Peyer's patch (tissue), 4 donors: ENCODE measurements around the gene PIPOX. TPM values are rescaled to one million over a fixed set of nuclear protein-coding genes. Genes with fewer than 3 reads are reported as not detected.

Source experiments
- DNase-seq, 3 donors: peaks; one replicate each; pipeline ENCODE4 v3.0.0-alpha.2; 2017 to 2019
- H3K27ac ChIP-seq, 4 donors: fragments of 200-600 bp; sonication (generic); one replicate each; pipeline ENCODE4 v1.5.1; 2016 to 2019
- H3K27me3 ChIP-seq, 2 donors: fragments of 200-600 bp; sonication (generic); one replicate each; pipeline ENCODE4 v1.5.1; 2019
- H3K36me3 ChIP-seq, 3 donors: fragments of 200-600 bp; sonication (generic); one replicate each; pipeline ENCODE4 v1.5.1; 2016 to 2019
- H3K4me1 ChIP-seq, 4 donors: fragments of 200-600 bp; sonication (generic); one replicate each; pipeline ENCODE4 v1.5.1; 2016 to 2019
- H3K4me3 ChIP-seq, 4 donors: fragments of 200-600 bp; sonication (generic); 1 replicate in 3 of 4; 2 replicates in 1 of 4; pipeline ENCODE4 v1.5.1; 2016 to 2019; ENCODE audit warnings: mild to moderate bottlenecking in 1 of 4
- H3K9me3 ChIP-seq, 4 donors: fragments of 200-600 bp; sonication (generic); one replicate each; pipeline ENCODE4 v1.5.1; 2016 to 2019; ENCODE audit warnings: mild to moderate bottlenecking in 1 of 4
- CTCF ChIP-seq, 6 experiments: fragments of 450-650 bp in 4 of 6; fragments of 200-600 bp in 2 of 6; sonication (generic) in 1 of 6; IDR thresholded peaks; one replicate each; pipeline ENCODE4 v1.5.1; 2017 to 2019; ENCODE audit warnings: antibody characterized with exemption in 6 of 6, mild to moderate bottlenecking in 3 of 6, moderate library complexity in 1 of 6
- POLR2A ChIP-seq, 2 donors: fragments of 450-650 bp; IDR thresholded peaks; one replicate each; pipeline ENCODE4 v1.5.1; 2017; ENCODE audit warnings: antibody characterized with exemption in 2 of 2, mild to moderate bottlenecking in 2 of 2, moderate library complexity in 2 of 2
- total RNA-seq, 4 donors: library from RNA; depleted of rRNA; stranded (reverse); fragments of >200 nt; gene quantifications; one replicate each; pipeline ENCODE4 v1.1.0, GENCODE V29; 2016

Gene PIPOX
- total RNA-seq, 4 donors from 2014 or later = 3.2 to 5.2 (median 4.8) TPM; not detected in 1

- no peaks in the 10 kb centered on the region for H3K9me3 ChIP-seq
- no peaks in the 10 kb centered on the region for H3K4me1 ChIP-seq
- H3K27me3 ChIP-seq = no peaks in the 10 kb centered on the region
- peaks cover 0 to 99% (median 0%) of the 10 kb centered on the region in 3 donors for H3K36me3 ChIP-seq
- no peak for DNase-seq
- H3K27ac ChIP-seq = no peak overlapping the region
- no peak for TF ChIP-seq POLR2A (IDR thresholded peaks at IDR 0.05)
- no peak for TF ChIP-seq CTCF (IDR thresholded peaks at IDR 0.05)
- no peak overlapping the region for H3K4me3 ChIP-seq
Observed at GRCh38 chr17:29091606-29092289, 48.8 kb downstream of the PIPOX start.

- DNase-seq = no peak
- Histone ChIP-seq H3K9me3 (no peaks in the 10 kb centered on the region), H3K4me3 (no peak overlapping the region), H3K4me1 (no peaks in the 10 kb centered on the region), H3K36me3 (peaks cover 0 to 99% (median 0%) of the 10 kb centered on the region in 3 donors), H3K27ac (no peak overlapping the region), H3K27me3 (no peaks in the 10 kb centered on the region)
- no peak for TF ChIP-seq POLR2A (IDR thresholded peaks at IDR 0.05)
- TF ChIP-seq CTCF (IDR thresholded peaks at IDR 0.05) = no peak
Observed at GRCh38 chr17:29093090-29093871, 50.3 kb downstream of the PIPOX start.

GRCh38 chr17:29094101-29094708, 51.3 kb downstream of the PIPOX start:
- no peaks in the 10 kb centered on the region for H3K4me1 ChIP-seq
- H3K36me3 ChIP-seq = peaks cover 0 to 99% (median 0%) of the 10 kb centered on the region in 3 donors
- TF ChIP-seq CTCF (IDR thresholded peaks at IDR 0.05) (no peak), POLR2A (IDR thresholded peaks at IDR 0.05) (no peak)
- H3K27ac ChIP-seq = no peak overlapping the region
- no peak for DNase-seq
- H3K27me3 ChIP-seq = no peaks in the 10 kb centered on the region
- no peak overlapping the region for H3K4me3 ChIP-seq
- H3K9me3 ChIP-seq = no peaks in the 10 kb centered on the region

GRCh38 chr17:29095439-29095838, 52.5 kb downstream of the PIPOX start:
- no peak for TF ChIP-seq POLR2A (IDR thresholded peaks at IDR 0.05)
- Histone ChIP-seq H3K27ac (no peak overlapping the region), H3K9me3 (no peaks in the 10 kb centered on the region), H3K36me3 (peaks cover 0 to 99% (median 0%) of the 10 kb centered on the region in 3 donors), H3K4me3 (no peak overlapping the region), H3K27me3 (no peaks in the 10 kb centered on the region), H3K4me1 (no peaks in the 10 kb centered on the region)
- no peak for DNase-seq

GRCh38 chr17:29096094-29096493, 53.2 kb downstream of the PIPOX start:
- DNase-seq = no peak
- H3K27me3 ChIP-seq = no peaks in the 10 kb centered on the region
- no peak overlapping the region for H3K27ac ChIP-seq
- H3K9me3 ChIP-seq = no peaks in the 10 kb centered on the region
- peaks cover 0 to 99% (median 0%) of the 10 kb centered on the region in 3 donors for H3K36me3 ChIP-seq
- no peak overlapping the region for H3K4me3 ChIP-seq
- TF ChIP-seq POLR2A (IDR thresholded peaks at IDR 0.05) = no peak
- TF ChIP-seq CTCF (IDR thresholded peaks at IDR 0.05) = no peak
- no peaks in the 10 kb centered on the region for H3K4me1 ChIP-seq

GRCh38 chr17:29099527-29099926, 56.6 kb downstream of the PIPOX start:
- Histone ChIP-seq H3K36me3 (peaks cover 0 to 95% (median 0%) of the 10 kb centered on the region in 3 donors), H3K27ac (no peak overlapping the region), H3K27me3 (no peaks in the 10 kb centered on the region), H3K4me1 (no peaks in the 10 kb centered on the region), H3K9me3 (no peaks in the 10 kb centered on the region), H3K4me3 (no peak overlapping the region)
- DNase-seq = no peak
- no peak for TF ChIP-seq CTCF (IDR thresholded peaks at IDR 0.05)
- TF ChIP-seq POLR2A (IDR thresholded peaks at IDR 0.05) = no peak
